ENCODE results near the gene ARL5A.

GRCh38 chr2:151767536-151767935, 60.7 kb downstream of the ARL5A start:
- TF ChIP-seq POLR2AphosphoS5 (IDR thresholded peaks at IDR 0.05; ENCODE audit: low read depth) (no peak), REST (IDR thresholded peaks at IDR 0.05; ENCODE audit: insufficient replicate concordance, low read depth) (no peak), CTCF (IDR thresholded peaks at IDR 0.05; ENCODE audit: insufficient read depth, low read length) (no peak), GABPA (IDR thresholded peaks at IDR 0.05; ENCODE audit: low read depth) (no peak), SPI1 (IDR thresholded peaks at IDR 0.05; ENCODE audit: borderline replicate concordance, low read depth) (no peak)

Data from HL-60 (cell line).